IMR-90 (cell line): ENCODE results near the gene GLRX5. TPM values are rescaled to one million over a fixed set of nuclear protein-coding genes. Genes with fewer than 3 reads are reported as not detected.
A peak's percentile ranks its signal among the peaks of the same experiment; 100 is the strongest.

Experiments used
- ATAC-seq: fragments of 200-7000 bp; cut with Tn5 transposase; 2 replicates; pipeline ENCODE4 v1.9.1; 2020; ENCODE audit warnings: low read depth, mild to moderate bottlenecking, moderate library complexity
- BruUV-seq: library from RNA; stranded (reverse); fragments of 400-500 nt; replicated peaks from 2 replicates; lab custom pipeline; 2021; lab: Mats Ljungman, UMichigan
- CTCF ChIA-PET: fragments of 300-600 bp; formaldehyde crosslinking; extraction: SDS; loops from one replicate; lab custom pipeline; 2021; ENCODE audit warnings: antibody characterized with exemption; lab: Yijun Ruan, JAX
- POLR2A ChIA-PET: fragments of 300-600 bp; sonication (Branson Sonifier 250); formaldehyde crosslinking; loops from one replicate; lab custom pipeline; 2022; ENCODE audit warnings: antibody characterized with exemption; ENCODE audit not compliant: unreplicated experiment; lab: Charles Lee
- DNase-seq: peaks from one replicate; pipeline ENCODE4 v3.0.0; 2013
- H2AFZ ChIP-seq: replicated peaks from 2 replicates; pipeline ENCODE3; 2013; ENCODE audit warnings: low read length, mild to moderate bottlenecking; ENCODE audit not compliant: poor library complexity
- H2AK5ac ChIP-seq: 2 replicates; pipeline ENCODE4 v1.6.1; 2013; ENCODE audit warnings: low read depth, low read length, inconsistent platforms
- H2AK9ac ChIP-seq: replicated peaks from 2 replicates; pipeline ENCODE3; 2013; ENCODE audit warnings: mild to moderate bottlenecking, low read depth, low read length, moderate library complexity; ENCODE audit not compliant: poor library complexity
- H2BK120ac ChIP-seq: 2 replicates; pipeline ENCODE4 v1.6.1; 2013; ENCODE audit warnings: low read depth, low read length, inconsistent platforms
- H2BK15ac ChIP-seq: 3 replicates; pipeline ENCODE4 v1.6.1; 2013; ENCODE audit warnings: low read depth, low read length, inconsistent platforms
- H2BK20ac ChIP-seq: 2 replicates; pipeline ENCODE4 v1.6.1; 2013; ENCODE audit warnings: low read depth, mild to moderate bottlenecking, inconsistent platforms, low read length, moderate library complexity
- H2BK5ac ChIP-seq: 2 replicates; pipeline ENCODE4 v1.6.1; 2013; ENCODE audit warnings: mild to moderate bottlenecking, low read depth, low read length, inconsistent platforms; ENCODE audit not compliant: poor library complexity, severe bottlenecking
- H3K14ac ChIP-seq: replicated peaks from 2 replicates; pipeline ENCODE4 v1.6.1; 2013; ENCODE audit warnings: low read depth, low read length, inconsistent platforms
- H3K18ac ChIP-seq: 2 replicates; pipeline ENCODE4 v1.6.1; 2013; ENCODE audit warnings: low read depth, low read length, control low read depth
- H3K23ac ChIP-seq: 2 replicates; pipeline ENCODE4 v1.6.1; 2013; ENCODE audit warnings: low read depth, low read length, inconsistent platforms
- H3K27ac ChIP-seq: 2 replicates; pipeline ENCODE4 v1.5.1; 2013; ENCODE audit warnings: mild to moderate bottlenecking, control low read depth, low read length; ENCODE audit not compliant: insufficient read depth
- H3K27me3 ChIP-seq: 2 replicates; pipeline ENCODE4 v1.6.1; 2013; ENCODE audit warnings: low read length; ENCODE audit not compliant: control insufficient read depth, insufficient read depth
- H3K36me3 ChIP-seq: 2 replicates; pipeline ENCODE4 v1.6.1; 2013; ENCODE audit warnings: low read length, mixed read lengths; ENCODE audit not compliant: control insufficient read depth, insufficient read depth
- H3K4ac ChIP-seq: 2 replicates; pipeline ENCODE4 v1.6.1; 2013; ENCODE audit warnings: low read depth, low read length, inconsistent platforms
- H3K4me1 ChIP-seq: 2 replicates; pipeline ENCODE4 v1.6.1; 2013; ENCODE audit warnings: low read length, mixed read lengths; ENCODE audit not compliant: control insufficient read depth, insufficient read depth
- H3K4me2 ChIP-seq: 2 replicates; pipeline ENCODE4 v1.6.1; 2013; ENCODE audit warnings: low read depth, mild to moderate bottlenecking, control low read depth, low read length, moderate library complexity
- H3K4me3 ChIP-seq: 2 replicates; pipeline ENCODE4 v1.5.1; 2013; ENCODE audit warnings: low read depth, mild to moderate bottlenecking, control low read depth, low read length, moderate library complexity; ENCODE audit not compliant: insufficient read depth
- H3K56ac ChIP-seq: 2 replicates; pipeline ENCODE4 v1.6.1; 2013; ENCODE audit warnings: low read length, inconsistent platforms; ENCODE audit not compliant: insufficient read depth; ENCODE audit errors: extremely low read depth
- H3K79me1 ChIP-seq, 2 experiments: 2 replicates each; pipeline ENCODE4 v1.6.1; 2013; ENCODE audit warnings: low read length in 2 of 2, inconsistent platforms in 1 of 2, low read depth in 1 of 2
- H3K9ac ChIP-seq: 2 replicates; pipeline ENCODE4 v1.6.1; 2013; ENCODE audit warnings: low read depth, low read length, control low read depth
- H3K9me1 ChIP-seq: 2 replicates; pipeline ENCODE4 v1.6.1; 2013; ENCODE audit warnings: low read length, inconsistent platforms; ENCODE audit not compliant: insufficient read depth
- H3K9me3 ChIP-seq: 2 replicates; pipeline ENCODE4 v1.6.1; 2013; ENCODE audit warnings: low read length; ENCODE audit not compliant: control insufficient read depth, insufficient read depth
- H4K20me1 ChIP-seq: 2 replicates; pipeline ENCODE4 v1.6.1; 2013; ENCODE audit warnings: low read length, inconsistent platforms; ENCODE audit not compliant: insufficient read depth
- H4K5ac ChIP-seq: 2 replicates; pipeline ENCODE4 v1.6.1; 2013; ENCODE audit warnings: mild to moderate bottlenecking, low read depth, low read length, control low read depth
- H4K8ac ChIP-seq, 2 experiments: 2 replicates each; pipeline ENCODE4 v1.6.1; 2013; ENCODE audit warnings: low read depth in 2 of 2, low read length in 2 of 2, control low read depth in 1 of 2, inconsistent platforms in 1 of 2
- H4K91ac ChIP-seq: 2 replicates; pipeline ENCODE4 v1.6.1; 2013; ENCODE audit warnings: low read depth, low read length, inconsistent platforms; ENCODE audit not compliant: insufficient read depth
- BHLHE40 ChIP-seq: fragments of 150-350 bp; IDR thresholded peaks from 2 replicates; pipeline ENCODE4 v1.6.1; 2016; ENCODE audit warnings: mild to moderate bottlenecking, low read depth, low read length
- CHD1 ChIP-seq: IDR thresholded peaks from 2 replicates; pipeline ENCODE4 v1.6.1; 2012; ENCODE audit warnings: low read depth, low read length, improper control_type of control experiment
- CTCF ChIP-seq: conservative IDR thresholded peaks from 2 replicates; pipeline ENCODE4 v1.5.1; 2012; ENCODE audit warnings: mild to moderate bottlenecking, low read depth, low read length, improper control_type of control experiment
- MAFK ChIP-seq: IDR thresholded peaks from 2 replicates; pipeline ENCODE4 v1.6.1; 2012; ENCODE audit warnings: low read depth, low read length, improper control_type of control experiment
- MAZ ChIP-seq: IDR thresholded peaks from 2 replicates; pipeline ENCODE4 v1.6.1; 2012; ENCODE audit warnings: low read depth, mild to moderate bottlenecking, low read length, improper control_type of control experiment, moderate library complexity, borderline replicate concordance
- SMC3 ChIP-seq: fragments of 150-350 bp; IDR thresholded peaks from 2 replicates; pipeline ENCODE4 v1.6.1; 2016; ENCODE audit warnings: low read depth, mild to moderate bottlenecking, antibody characterized with exemption, low read length, moderate library complexity
- whole genome bisulfite sequencing, 2 experiments: methylation state at CpG; one replicate each; pipeline versions ENCODE4 v1.1.5 to v1.1.7; 2013; ENCODE audit warnings: missing lambda C conversion rate in 2 of 2; ENCODE audit not compliant: insufficient read length in 1 of 2; ENCODE audit errors: extremely low coverage in 2 of 2; 5-methylcytosine and 5-hydroxymethylcytosine counted together
- dilution Hi-C: fragments of 300-500 bp; cut with HindIII; formaldehyde crosslinking; loops from one replicate; pipeline ENCODE4 v1.14.3; 2018; ENCODE audit warnings: low sequenced_read_pairs; ENCODE audit not compliant: unreplicated experiment
- in situ Hi-C: fragments of 300-500 bp; cut with MboI; formaldehyde crosslinking; loops from 3 replicates; pipeline ENCODE4 v1.14.3; 2019; ENCODE audit warnings: low sequenced_read_pairs, inconsistent platforms, mixed read lengths
- intact Hi-C: fragments of 100-400 bp; cut with micrococcal nuclease; formaldehyde crosslinking; loops from 2 replicates; pipeline ENCODE4 v1.10.0; 2022
- polyA plus RNA-seq, 3 experiments: library from polyadenylated mRNA; depleted of rRNA; stranded (reverse); fragments of >200 nt; gene quantifications; 2 replicates each; pipeline ENCODE4 v1.2.3, GENCODE V29; 2012; ENCODE audit warnings: low replicate concordance in 1 of 3
- total RNA-seq: library from RNA; depleted of rRNA; stranded (reverse); fragments of >200 nt; gene quantifications from 2 replicates; pipeline ENCODE4 v1.2.3, GENCODE V29; 2012

GLRX5 gene
- total and polyA plus RNA-seq, 2 of the 4 experiments (the other 2 are of a cell fraction): 32.4 to 40.4 TPM

DNA sequence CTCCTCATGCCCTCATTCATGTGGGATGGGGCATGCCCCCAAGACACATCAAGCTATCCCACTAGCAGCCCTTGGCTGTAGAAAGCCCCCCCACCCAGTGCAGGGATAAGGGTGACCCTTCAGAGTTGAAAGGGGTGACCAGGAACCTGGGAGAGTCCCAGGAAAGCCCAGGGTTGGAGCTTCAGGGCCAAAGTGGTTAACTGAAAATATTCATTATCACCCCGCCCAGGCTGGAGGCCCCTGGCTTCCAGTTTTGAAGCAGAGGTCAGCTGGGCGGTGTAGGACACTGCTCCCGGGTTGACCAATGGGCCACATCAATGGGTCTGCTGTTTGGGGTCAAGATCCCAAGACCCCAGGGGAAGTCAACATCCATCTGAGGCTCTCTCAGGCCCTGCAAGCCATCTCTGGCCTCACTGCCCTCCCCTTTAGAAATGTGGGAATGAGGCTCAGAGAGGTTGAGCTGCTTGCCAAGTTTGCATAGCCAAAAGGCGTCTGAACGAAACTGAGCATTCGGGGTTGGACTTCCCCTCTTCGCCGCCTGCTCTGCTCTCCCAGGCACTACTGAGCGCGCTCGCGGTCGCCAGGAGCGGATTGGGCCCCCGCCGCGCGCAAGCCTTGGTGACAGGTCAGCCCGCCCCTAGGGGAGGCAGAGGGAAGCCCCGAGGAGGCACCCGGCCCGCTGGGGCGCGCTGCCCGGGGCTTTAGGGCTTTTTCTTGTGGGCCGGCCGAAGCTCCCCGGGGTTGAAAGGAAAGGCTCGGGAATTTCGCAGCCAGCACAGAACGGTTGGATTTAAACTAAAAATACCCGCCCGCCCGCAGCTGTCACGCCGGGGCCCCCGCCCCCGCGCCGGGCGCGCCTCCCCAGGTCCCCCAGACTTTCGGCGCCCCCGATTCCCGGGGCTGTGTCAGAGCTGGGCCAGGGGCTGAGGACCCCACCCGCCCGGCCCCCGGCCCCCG is 19.0 kb upstream of the GLRX5 start:
- no peak overlapping the region for H3K18ac ChIP-seq
- H3K9me3 ChIP-seq: no peaks in the 10 kb centered on the region
- H3K9ac ChIP-seq: peak overlapping the region; percentile 38; the same call in 1 of the 2 replicates
- H3K27ac ChIP-seq: peak overlapping the region; percentile 7
- peak overlapping the region; percentile 48 for H2BK120ac ChIP-seq
- H2BK15ac ChIP-seq: no peak overlapping the region; the same call in 2 of the 3 replicates
- TF ChIP-seq MAZ (peak; percentile 77), CHD1 (no peak), BHLHE40 (no peak), SMC3 (0 out of 2 replicates have a peak, but pooled peaks have one; percentile 8), CTCF (peak; percentile 34), MAFK (no peak)
- no peak overlapping the region for H2BK5ac ChIP-seq
- peak overlapping the region; percentile 96 for H2AK9ac ChIP-seq
- no peaks in the 10 kb centered on the region for H3K27me3 ChIP-seq
- peak overlapping the region; percentile 25 for H3K4me3 ChIP-seq
- no peaks in the 10 kb centered on the region for H3K36me3 ChIP-seq
- peaks cover 23% of the 10 kb centered on the region for H3K9me1 ChIP-seq
- ChIA-PET CTCF (interaction anchor here (0.8 to 2.3 kb wide), 3 partner anchors 9 to 74 kb away, joined by 3 to 7 read pairs (median 3); no protein-coding TSS in a partner anchor), POLR2A (interaction anchor here (0.6 to 0.7 kb wide), 2 partner anchors 17 to 31 kb away, joined by 3 to 8 read pairs; no protein-coding TSS in a partner anchor)
- peak overlapping the region; percentile 6; the same call in 1 of the 2 replicates for H2BK20ac ChIP-seq
- peak overlapping the region; percentile 14; the same call in 1 of the 2 replicates for H3K56ac ChIP-seq
- in situ Hi-C loops: loop anchor here (25.0 kb wide), 1 partner anchor 379 kb away; no protein-coding TSS in a partner anchor
- peaks cover 34% of the 10 kb centered on the region for H3K4me1 ChIP-seq
- peak overlapping the region; percentile 6 to 79; a peak in 1 of 4 replicates for H4K8ac ChIP-seq
- H2AFZ ChIP-seq: peak overlapping the region; percentile 86
- peaks cover 6 to 42% of the 10 kb centered on the region in 2 experiments; a peak in 3 of 4 replicates for H3K79me1 ChIP-seq
- DNase-seq: peak; percentile 45
- peak overlapping the region; percentile 75 for H3K4me2 ChIP-seq
- H4K20me1 ChIP-seq: no peaks in the 10 kb centered on the region
- ATAC-seq: peak; percentile 72
- H3K4ac ChIP-seq: peak overlapping the region; percentile 71
- dilution Hi-C loops: no loop called here
- no peak overlapping the region for H4K5ac ChIP-seq
- intact Hi-C loops: no loop called here
- peak overlapping the region; percentile 89 for H3K14ac ChIP-seq
- WGBS, 2 experiments: 7% methylated on average over 5 of the region's 50 CpGs; no CpG with 5 or more reads in 1 of the 2 experiments
- H2AK5ac ChIP-seq: peak overlapping the region; percentile 81
- peak overlapping the region; percentile 71 for H3K23ac ChIP-seq
- H4K91ac ChIP-seq: 0 out of 2 replicates have a peak overlapping the region, but pooled peaks have one; percentile 52
- BruUV-seq: no TSS peak
